GM21786 (cell line): ENCODE data around the gene MTRR.

Experiments used
- ATAC-seq: cut with Tn5 transposase; IDR thresholded peaks from one replicate; pipeline ENCODE4 v1.9.1; 2021; ENCODE audit not compliant: unreplicated experiment

MTRR gene

DNA sequence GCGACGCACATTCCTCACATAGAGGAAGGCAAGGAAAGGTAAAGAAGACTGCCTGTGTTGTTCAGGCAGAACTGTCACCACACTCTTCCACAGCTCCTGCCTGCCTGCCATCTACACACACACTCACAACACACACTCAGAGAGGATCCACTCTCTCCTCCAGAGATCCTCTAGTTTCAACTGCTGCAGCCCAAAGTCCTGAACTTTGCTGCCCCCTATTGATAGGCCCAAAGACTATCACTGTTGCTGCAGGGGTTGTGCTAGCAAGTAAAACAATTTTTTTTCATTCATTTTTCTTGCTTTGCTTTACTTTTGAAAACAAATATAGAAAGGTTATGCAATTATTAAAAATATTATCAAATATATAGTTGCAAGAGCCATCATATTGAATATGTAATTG lies 12.1 kb upstream of the MTRR start:
- peak; percentile 38 for ATAC-seq

DNA sequence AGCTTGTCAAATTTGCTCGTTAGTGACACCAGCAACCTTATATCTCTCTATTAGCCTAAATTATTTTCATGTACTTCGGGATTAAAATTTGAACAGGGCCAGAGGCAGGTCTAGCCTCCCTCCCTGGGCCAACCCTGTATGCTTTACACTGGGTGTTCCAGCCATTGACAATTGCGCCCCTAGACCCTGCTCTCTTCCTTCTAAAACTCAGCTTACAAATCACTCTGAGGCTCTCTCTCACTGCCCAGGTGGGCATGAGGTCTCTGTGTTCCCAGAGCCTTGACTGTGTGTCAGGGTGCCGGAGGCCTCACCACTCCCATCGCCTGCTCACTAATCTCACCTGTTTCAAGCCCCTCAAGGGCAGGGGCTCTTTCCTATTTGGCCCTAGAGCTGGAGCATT lies 11.6 kb upstream of the MTRR start:
- no peak for ATAC-seq

DNA sequence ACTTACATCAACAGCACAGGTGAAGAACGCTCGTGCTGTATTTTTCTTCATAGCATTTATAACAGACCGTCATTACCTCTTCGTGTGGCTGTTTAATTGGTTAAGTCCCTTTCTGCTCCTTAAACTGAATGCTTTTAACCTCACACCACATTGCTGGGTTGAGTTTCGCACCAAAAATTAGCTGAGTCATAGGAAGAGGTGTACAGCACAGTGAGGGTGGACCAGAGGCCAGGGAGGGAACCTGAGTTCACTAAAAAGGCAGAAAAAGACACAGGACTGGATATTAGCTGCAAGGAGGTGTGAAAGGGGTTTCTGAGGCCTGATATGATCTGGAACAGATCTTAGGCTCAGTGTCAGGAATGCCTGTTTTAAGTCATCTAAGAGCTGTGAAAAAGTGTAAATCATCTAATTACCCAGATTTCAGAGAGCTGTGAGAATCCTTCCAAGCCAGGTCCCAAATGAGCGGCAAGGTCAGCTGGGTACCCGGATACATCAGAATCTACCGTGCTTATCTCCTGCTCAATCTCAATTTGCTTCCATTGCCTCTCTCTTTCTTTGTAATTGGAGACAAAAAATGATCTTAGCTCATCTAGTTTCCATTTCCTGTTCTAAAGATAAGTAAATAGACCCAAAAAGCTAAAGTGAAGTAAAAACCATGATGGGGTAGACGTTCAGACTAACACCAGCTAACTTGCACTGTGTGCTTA lies 10.9 kb upstream of the MTRR start:
- no peak for ATAC-seq

DNA sequence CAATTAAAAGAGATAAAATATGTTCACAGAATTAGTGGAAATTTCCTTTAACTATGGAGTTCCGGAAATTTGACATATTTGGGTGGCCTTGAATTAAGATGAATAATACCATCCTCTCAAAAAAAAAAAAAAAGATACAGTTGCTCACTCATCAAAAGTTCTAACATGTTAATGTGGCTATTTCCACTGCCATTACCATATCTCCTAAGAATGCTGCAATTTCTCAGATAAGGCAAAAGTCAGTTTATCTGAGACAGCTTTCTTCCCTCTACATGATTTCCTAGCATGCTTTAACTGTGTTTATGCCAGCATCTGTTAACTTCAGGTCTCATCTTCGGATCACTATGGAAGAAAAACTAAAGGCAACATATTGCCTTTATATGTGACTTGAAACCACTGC lies 2.8 kb upstream of the MTRR start:
- ATAC-seq: no peak

DNA sequence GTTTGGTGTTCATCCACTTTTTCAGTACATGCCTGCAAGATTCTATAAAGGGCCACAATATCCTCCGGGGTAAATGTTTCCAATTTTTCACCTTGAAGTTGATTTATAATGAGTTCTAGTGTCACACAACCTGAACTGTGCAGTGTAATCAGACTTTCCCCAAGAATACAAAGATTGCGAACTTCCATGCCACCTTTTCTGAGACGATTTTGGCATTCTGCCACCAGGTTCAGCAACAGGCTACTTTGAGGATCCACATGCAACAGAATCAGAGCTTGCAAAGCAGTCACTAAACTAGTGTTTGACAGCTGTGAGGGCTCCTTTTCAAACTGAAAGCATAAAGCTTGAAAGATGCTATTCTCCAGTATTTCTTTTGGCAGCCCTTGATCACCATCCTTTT lies 1.7 kb upstream of the MTRR start:
- no peak for ATAC-seq

DNA sequence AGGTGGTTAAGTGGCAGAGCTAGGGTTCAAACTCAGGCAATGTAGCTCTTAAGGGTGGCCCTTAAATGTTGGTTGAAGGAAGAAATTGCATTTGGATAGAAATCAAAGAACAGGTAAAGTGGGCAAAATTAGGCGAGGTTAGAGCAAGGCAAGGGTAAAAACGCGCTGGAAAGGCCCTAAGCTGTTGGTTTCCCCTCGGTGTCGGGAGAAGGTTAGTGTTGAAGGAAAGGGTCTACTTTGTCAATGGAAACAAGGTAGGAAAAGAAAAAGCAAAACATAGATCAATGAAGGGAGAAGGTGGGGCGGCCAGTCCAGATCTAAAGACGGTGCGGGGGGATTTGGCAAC lies 548 bp upstream of the MTRR start:
- no peak for ATAC-seq

DNA sequence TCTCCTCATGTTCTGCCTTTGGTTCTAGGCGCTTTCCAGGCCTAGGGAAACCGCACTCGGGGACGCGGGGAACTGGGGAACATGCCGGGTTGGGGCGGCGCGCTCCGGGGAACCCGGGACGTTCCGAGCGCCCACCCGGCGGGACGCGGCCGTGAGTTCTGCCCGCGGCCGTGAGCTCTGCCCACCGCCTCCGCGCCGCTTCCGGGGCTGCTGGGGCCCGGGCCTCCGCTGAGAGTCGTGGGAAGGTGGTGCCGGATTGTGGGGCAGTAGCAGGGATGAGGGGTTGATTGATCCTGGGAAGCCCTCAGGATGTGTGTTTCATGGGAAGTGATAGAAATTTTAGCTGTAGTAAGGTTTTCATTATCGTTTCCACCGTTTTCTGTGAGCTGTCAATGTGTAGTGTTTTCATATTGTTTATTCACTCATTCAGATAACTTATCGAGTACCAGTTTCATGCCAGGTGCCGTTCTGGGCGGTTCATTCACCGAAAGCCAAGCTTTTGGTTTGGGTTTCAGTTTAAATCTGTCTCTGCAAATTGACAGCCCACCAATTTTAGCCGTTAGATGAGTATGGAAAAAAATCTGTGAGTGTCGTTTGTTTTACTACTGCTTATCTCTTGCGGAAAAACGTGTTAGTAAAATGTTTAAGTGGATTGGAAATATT lies 657 bp downstream of the MTRR start:
- ATAC-seq: peak; percentile 24

DNA sequence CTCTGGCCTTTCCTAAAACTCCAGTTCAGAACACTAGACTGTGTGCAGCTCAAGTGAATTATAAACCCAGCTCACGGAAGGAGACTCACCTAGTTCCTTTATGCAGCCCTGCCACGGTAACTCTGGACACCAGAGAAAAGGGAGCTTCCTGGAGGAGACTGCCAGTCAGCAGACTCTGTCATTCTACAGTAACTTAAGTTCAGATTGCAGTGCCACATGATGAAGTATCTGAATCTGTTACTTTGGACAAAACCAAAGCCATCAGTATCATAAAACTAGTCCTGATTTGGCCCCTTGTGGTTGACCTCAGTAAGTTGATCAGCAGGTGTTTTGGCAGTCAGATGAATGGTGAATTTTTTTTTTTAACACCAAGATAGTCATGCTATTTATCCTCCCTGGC lies 2.7 kb downstream of the MTRR start:
- ATAC-seq: peak; percentile 11

DNA sequence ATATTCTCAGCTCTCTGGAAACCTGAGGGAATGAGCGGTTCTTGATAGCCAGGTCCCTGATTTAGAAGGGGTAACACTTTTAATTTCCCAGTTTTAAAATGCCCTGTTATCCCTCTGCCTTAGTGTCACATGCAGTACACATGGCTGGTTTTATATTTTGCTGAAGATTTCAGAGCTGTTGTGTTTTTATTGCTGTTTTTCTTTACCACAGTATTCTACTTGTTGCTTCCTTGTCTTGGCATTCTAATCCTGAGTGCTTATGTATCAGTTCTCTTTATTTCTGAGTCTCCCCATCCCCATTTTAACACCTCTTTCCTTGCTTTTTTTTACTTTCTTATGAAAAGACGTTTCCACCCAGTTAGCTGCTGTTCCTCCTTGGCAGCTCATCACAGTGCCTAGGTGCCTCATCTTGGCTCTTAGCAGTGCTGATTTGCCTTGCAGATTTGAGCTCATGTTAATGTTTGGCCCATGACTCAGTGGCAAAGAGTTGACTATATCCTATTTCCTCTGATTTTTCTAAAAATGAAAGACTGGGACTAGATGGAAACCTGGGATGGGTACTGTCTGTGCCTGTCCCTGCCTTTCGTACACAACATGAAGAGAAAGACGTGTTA lies 3.7 kb downstream of the MTRR start:
- ATAC-seq: no peak

DNA sequence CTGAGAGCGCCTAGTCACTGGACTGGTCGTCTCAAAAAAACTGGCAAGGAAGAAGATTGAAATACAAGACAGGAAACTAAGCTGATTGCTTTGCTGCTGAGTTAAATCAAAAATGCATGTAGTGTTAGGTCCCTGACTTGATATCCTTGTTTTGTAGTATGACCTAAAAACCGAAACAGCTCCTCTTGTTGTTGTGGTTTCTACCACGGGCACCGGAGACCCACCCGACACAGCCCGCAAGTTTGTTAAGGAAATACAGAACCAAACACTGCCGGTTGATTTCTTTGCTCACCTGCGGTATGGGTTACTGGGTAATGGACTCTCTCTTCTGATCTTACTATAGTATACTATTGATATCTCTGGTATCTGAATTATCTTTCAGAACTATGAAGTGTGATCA lies 4.3 kb downstream of the MTRR start:
- ATAC-seq: no peak

DNA sequence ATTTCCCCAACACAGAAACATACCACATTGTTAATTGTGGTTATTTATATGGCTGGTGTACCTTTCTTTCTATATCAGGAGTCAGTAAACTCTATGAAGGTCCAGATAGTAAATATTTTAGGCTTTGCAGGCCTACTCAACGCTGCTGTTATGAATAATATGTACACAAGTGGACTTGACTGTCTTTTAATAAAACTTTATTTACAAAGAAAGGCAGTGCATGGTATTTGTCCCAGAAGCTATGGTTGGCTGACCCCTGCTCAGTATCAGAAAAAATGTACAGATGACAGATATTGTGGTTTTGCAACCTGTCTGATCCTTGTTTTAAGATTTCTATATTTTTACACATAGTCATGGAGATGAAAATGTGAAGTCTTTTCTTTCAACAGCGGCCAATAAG lies 5.7 kb downstream of the MTRR start:
- no peak for ATAC-seq

DNA sequence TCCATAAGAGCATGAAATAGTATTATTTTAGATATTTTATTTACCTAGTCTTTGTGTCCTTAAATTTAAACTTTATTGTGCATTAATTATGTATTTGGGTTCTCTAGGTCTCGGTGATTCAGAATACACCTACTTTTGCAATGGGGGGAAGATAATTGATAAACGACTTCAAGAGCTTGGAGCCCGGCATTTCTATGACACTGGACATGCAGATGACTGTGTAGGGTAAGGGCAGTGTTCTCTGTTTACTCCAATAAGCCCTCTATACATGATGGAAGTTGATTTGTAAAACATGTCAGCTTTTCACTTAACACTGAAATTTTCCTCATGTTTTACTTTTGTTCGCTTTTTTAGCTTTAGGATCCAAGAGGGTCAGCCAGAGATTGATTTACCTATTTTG lies 6.2 kb downstream of the MTRR start:
- no peak for ATAC-seq

DNA sequence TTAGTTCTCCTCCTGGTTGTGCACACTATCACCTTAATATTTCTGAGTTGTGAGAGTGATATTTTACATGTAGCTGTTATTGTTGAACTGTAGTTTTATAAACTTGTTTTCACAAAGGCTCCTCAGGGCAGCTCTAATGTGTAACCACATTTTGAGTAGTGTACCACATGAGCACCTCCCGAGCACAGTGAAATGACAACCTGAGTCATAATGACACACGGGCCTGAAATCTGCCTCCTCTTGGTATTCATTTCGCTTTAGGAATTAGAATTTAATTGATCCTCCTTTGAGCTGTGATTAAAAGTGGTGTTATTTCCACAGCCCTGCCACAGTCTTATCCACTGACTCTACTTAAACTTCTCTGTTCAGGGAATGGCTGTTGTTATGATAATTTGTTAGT lies 7.9 kb downstream of the MTRR start:
- ATAC-seq: peak; percentile 37

DNA sequence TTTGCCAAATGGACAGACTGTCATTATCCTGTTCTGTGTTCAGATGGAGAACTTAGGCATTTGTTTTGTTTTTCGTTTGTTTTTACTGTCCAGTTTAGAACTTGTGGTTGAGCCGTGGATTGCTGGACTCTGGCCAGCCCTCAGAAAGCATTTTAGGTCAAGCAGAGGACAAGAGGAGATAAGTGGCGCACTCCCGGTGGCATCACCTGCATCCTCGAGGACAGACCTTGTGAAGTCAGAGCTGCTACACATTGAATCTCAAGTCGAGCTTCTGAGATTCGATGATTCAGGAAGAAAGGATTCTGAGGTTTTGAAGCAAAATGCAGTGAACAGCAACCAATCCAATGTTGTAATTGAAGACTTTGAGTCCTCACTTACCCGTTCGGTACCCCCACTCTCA lies 8.9 kb downstream of the MTRR start:
- no peak for ATAC-seq

DNA sequence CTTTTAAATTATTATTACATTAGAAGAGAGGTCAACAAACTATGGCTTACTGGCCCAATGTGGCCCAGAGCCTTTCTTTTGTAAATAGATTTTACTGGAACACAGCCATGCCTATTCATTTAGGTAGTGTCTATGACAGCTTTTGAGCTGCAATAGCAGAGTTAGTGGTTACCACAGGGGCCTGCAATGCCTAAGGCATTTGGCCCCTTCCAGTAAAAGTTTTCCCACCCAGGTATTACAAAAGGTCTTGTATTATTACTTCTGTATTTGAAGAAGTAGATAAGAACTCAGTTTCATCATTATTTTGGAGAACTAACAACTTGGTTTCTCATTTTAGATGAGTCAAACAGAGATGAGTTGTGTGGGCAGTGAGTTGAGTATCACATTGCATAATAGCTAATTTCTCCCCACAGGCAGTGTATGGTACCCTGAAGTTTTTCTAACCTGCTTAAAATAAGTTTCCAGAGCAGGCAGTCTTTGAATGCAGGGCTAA lies 9.5 kb downstream of the MTRR start:
- ATAC-seq: peak; percentile 97

DNA sequence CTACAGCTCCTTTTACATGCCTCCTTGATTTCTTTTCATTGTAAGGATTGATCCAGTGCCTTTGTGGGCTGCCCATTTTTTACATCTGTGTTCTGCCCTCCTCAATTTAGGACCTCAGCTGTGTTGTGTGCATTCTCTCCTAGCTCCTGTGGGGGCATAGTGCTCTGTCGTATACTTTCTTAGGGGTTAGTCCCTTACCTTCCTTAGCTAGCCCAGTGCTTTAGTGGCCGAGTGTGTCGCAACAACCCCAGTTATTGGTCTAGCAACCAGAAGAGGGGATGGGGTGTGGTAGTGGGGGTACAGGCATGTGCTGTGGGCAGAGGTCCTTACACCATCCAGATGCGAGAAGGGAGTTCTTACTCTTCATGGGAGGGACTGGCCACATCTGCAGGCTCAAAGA lies 12.1 kb downstream of the MTRR start:
- no peak for ATAC-seq

DNA sequence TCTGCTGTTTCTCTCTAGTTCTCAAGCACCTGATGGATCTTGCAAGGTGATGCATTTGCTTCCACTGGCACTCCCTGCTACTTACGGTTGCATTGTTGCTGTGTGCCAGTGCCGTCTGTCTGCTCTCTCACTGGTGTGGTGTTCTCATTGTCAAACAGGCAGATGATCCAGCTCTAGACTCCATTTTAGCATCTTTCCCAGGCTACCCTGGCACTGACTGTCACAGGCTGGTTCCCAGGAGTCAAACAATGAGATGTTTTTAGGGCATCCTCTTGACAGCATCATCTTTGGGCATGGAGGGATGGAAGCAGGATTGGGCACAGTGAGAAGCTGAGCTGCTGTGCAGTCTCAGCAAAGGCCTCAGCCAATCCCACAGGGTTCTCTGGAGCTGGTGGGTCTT lies 12.9 kb downstream of the MTRR start:
- no peak for ATAC-seq

DNA sequence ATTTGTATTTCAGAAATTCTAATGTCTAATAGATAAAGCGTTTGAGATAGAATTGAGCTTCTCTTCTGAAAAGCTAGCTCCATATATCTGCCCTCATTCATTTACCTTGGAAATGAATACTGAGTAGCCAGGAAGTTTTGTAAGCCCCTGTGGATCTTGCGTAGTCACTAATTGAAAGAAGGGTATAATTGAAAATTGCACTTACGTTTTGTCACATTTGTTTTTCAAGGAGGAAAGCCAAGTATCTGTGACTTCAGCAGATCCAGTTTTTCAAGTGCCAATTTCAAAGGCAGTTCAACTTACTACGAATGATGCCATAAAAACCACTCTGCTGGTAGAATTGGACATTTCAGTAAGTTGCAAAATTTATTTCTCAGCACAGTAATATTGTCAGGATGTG lies 14.0 kb downstream of the MTRR start:
- ATAC-seq: no peak

DNA sequence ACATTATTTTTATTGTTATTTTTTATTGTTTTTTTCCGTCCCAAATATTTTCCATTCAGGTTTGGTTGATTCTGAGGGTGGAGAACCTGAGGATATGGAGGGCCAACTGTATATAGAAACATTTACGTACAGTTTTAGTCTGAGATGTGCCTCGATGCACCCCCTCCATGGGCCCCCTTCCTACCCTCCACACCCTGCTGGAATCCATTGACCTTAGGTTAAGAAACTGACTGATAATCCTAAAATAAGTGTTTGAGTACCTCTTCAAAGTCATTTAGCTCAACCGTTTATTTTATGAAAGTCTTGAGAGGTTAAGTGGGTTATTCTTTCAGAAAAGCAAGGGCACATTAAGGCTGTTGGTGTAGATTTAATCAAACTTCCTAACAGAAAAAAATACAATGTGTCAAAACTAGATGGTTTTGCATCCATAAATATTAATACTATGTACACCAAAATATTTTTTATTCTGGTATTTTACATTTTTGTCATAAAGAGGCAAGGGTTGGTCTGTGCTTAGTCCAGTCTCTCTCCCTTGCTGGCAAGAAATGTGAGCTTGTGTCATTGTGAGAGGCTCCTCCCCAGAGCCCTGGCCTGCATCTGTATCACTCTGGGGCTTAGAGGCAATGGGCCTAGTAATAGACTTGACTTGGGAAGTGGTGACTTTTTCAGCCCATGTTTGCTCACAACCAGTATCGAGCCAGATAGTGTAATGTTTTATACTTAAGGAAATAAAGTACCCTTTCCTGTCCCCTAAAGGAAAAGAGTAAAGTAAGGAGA lies 15.7 kb downstream of the MTRR start:
- ATAC-seq: no peak

DNA sequence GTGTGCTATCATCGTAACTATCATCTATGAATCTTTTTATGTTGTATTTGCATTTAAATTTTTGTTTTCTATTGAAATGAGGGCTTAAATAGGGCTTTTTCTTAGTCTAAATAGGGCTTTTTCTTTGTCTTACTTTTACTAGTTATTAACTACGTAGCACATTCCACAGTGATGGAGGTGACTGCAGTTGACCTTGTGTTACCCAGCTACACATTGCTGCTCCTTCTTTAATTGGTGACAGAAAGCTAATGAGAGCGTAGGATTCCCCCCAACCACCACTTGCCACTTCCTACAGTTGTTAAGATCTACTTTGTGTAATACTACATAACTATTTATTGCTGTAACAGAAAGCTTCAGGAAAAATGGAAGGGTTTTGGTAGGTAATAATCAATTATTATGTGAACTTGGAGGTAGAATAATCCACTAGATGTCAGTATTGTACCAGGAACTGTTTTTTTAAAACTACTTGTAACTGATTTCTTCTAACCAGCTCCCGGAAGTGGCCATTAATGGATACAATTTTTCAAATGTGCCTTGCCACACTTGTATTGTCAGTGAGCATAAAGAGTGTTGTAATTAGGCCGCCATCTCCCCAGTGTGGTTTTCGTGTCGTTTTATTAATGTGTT lies 18.0 kb downstream of the MTRR start:
- peak; percentile 60 for ATAC-seq

DNA sequence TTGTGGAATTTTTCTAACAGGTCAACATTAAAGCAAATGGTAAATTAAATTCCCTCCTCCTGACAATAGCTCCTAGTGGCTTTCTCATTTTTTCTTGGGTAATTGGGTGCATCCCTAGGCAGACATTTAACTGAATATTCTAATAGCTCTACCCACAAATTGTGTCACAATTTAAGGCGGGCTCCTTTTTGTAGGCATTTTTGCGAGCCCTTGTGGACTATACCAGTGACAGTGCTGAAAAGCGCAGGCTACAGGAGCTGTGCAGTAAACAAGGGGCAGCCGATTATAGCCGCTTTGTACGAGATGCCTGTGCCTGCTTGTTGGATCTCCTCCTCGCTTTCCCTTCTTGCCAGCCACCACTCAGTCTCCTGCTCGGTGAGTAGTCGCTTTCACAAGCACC lies 20.0 kb downstream of the MTRR start:
- no peak for ATAC-seq
